OCI-LY3 (cell line): ENCODE measurements around the gene IGSF23.

ENCODE experiments used
- H2AFZ ChIP-seq: fragments of 200-600, 300-600 bp; shearing (Covaris generic); 2 replicates; pipeline ENCODE4 v1.6.0; 2014; ENCODE audit warnings: antibody characterized with exemption, low read depth, low read length
- H3K27ac ChIP-seq: fragments of 200-600, 300-600 bp; sonication (generic); 2 replicates; pipeline ENCODE4 v1.5.1; 2014; ENCODE audit warnings: mild to moderate bottlenecking, low read length, moderate library complexity, mixed read lengths
- H3K27me3 ChIP-seq: fragments of 200-600, 300-600 bp; sonication (generic); 2 replicates; pipeline ENCODE4 v1.6.1; 2014; ENCODE audit warnings: low read depth, low read length, mixed read lengths
- H3K36me3 ChIP-seq: fragments of 200-600, 300-600 bp; sonication (generic); replicated peaks from 2 replicates; pipeline ENCODE3; 2014; ENCODE audit warnings: low read depth, low read length, mixed read lengths
- H3K4me1 ChIP-seq: fragments of 300-600, 200-600 bp; sonication (generic); 2 replicates; pipeline ENCODE4 v1.6.1; 2014; ENCODE audit warnings: low read length, mixed read lengths
- H3K4me2 ChIP-seq: fragments of 200-600, 300-600 bp; sonication (generic); 2 replicates; pipeline ENCODE4 v1.6.1; 2014; ENCODE audit warnings: low read length, mixed read lengths
- H3K4me3 ChIP-seq: fragments of 300-600, 200-600 bp; sonication (generic); 2 replicates; pipeline ENCODE4 v1.5.1; 2014; ENCODE audit warnings: antibody characterized with exemption, mild to moderate bottlenecking, low read length, moderate library complexity
- H3K79me2 ChIP-seq: fragments of 300-600, 200-600 bp; shearing (Covaris generic); 2 replicates; pipeline ENCODE4 v1.6.1; 2014; ENCODE audit warnings: mild to moderate bottlenecking, low read length, mixed read lengths
- H3K9ac ChIP-seq: fragments of 300-600, 200-600 bp; shearing (Covaris generic); 2 replicates; pipeline ENCODE4 v1.6.0; 2014; ENCODE audit warnings: mild to moderate bottlenecking, low read length, moderate library complexity
- H3K9me3 ChIP-seq: fragments of 200-600, 300-600 bp; shearing (Covaris generic); 2 replicates; pipeline ENCODE4 v1.6.1; 2014; ENCODE audit warnings: low read length, mixed read lengths; ENCODE audit not compliant: insufficient read depth
- H4K20me1 ChIP-seq: fragments of 200-600, 300-600 bp; sonication (generic); 2 replicates; pipeline ENCODE4 v1.6.1; 2016; ENCODE audit warnings: low read length, mixed read lengths; ENCODE audit not compliant: insufficient read depth
- CTCF ChIP-seq: fragments of 200-600, 300-600 bp; sonication (generic); IDR thresholded peaks from 2 replicates; pipeline ENCODE4 v1.5.1; 2014; ENCODE audit warnings: antibody characterized with exemption, low read length, low read depth
- EZH2phosphoT487 ChIP-seq: fragments of 200-600 bp; shearing (Covaris generic); IDR thresholded peaks from 2 replicates; pipeline ENCODE4 v1.6.1; 2018; ENCODE audit warnings: antibody characterized with exemption, mixed run types, low read depth

The IGSF23 gene

GRCh38 chr19:44582581-44583265, 30.6 kb upstream of the IGSF23 start:
- H4K20me1 ChIP-seq = no peaks in the 10 kb centered on the region
- no peaks in the 10 kb centered on the region for H3K27me3 ChIP-seq
- H3K4me3 ChIP-seq = no peak overlapping the region
- H3K4me1 ChIP-seq = no peaks in the 10 kb centered on the region
- no peak overlapping the region for H2AFZ ChIP-seq
- no peak overlapping the region for H3K4me2 ChIP-seq
- TF ChIP-seq EZH2phosphoT487 (no peak), CTCF (peak; percentile 42)
- H3K36me3 ChIP-seq = no peaks in the 10 kb centered on the region
- no peaks in the 10 kb centered on the region for H3K79me2 ChIP-seq
- no peak overlapping the region for H3K9ac ChIP-seq
- H3K9me3 ChIP-seq = no peaks in the 10 kb centered on the region
- no peak overlapping the region for H3K27ac ChIP-seq

GRCh38 chr19:44585371-44586133, 27.8 kb upstream of the IGSF23 start:
- Histone ChIP-seq H3K27ac (no peak overlapping the region), H3K79me2 (no peaks in the 10 kb centered on the region)

GRCh38 chr19:44587963-44588770, 25.2 kb upstream of the IGSF23 start:
- no peak overlapping the region for H3K4me2 ChIP-seq

More at GRCh38 chr19:44585371-44586133, 27.8 kb upstream of the IGSF23 start:
- Histone ChIP-seq H3K27me3 (no peaks in the 10 kb centered on the region), H3K4me3 (no peak overlapping the region), H3K9ac (no peak overlapping the region), H3K4me1 (no peaks in the 10 kb centered on the region), H3K9me3 (no peaks in the 10 kb centered on the region), H2AFZ (no peak overlapping the region), H3K36me3 (no peaks in the 10 kb centered on the region), H3K4me2 (no peak overlapping the region), H4K20me1 (no peaks in the 10 kb centered on the region)
- TF ChIP-seq EZH2phosphoT487 (no peak), CTCF (no peak)

More at GRCh38 chr19:44587963-44588770, 25.2 kb upstream of the IGSF23 start:
- no peak overlapping the region for H3K27ac ChIP-seq
- H3K9me3 ChIP-seq = no peaks in the 10 kb centered on the region
- TF ChIP-seq CTCF (peak; percentile 14; the same call in 1 of the 2 replicates), EZH2phosphoT487 (no peak)
- no peak overlapping the region for H3K4me3 ChIP-seq
- H3K79me2 ChIP-seq = no peaks in the 10 kb centered on the region
- H3K27me3 ChIP-seq = no peaks in the 10 kb centered on the region
- no peak overlapping the region for H3K9ac ChIP-seq
- no peaks in the 10 kb centered on the region for H3K4me1 ChIP-seq
- H2AFZ ChIP-seq = no peak overlapping the region
- no peaks in the 10 kb centered on the region for H3K36me3 ChIP-seq
- no peaks in the 10 kb centered on the region for H4K20me1 ChIP-seq
